Activated CD8-positive, alpha-beta T cell treated with anti-CD3 and anti-CD28 coated beads, Interleukin-2, amount 10 ng/mL, durations not matched to agents 7 days and 5 days (primary cell): Measurements from ENCODE around the gene SDHC. TPM values are rescaled to one million over a fixed set of nuclear protein-coding genes. Genes with fewer than 3 reads are reported as not detected.

Experiments used
- ATAC-seq: fragments of 150-1000 bp; cut with Tn5 transposase; one replicate; pipeline ENCODE4 v1.10.0; 2021; ENCODE audit warnings: moderate library complexity
- CTCF ChIA-PET: fragments of 350-600 bp; sonication (Branson Sonifier 250); formaldehyde crosslinking; loops from one replicate; lab custom pipeline; 2021; ENCODE audit warnings: antibody characterized with exemption; lab: Charles Lee
- POLR2A ChIA-PET: fragments of 350-600 bp; sonication (Branson Sonifier 250); formaldehyde crosslinking; loops from one replicate; lab custom pipeline; 2021; ENCODE audit warnings: antibody characterized with exemption; lab: Charles Lee
- DNase-seq: peaks from one replicate; pipeline ENCODE4 v3.0.0-alpha.2; 2020
- H3K27ac Mint-ChIP-seq: one replicate; pipeline ENCODE4 v1.8.0; 2021; ENCODE audit warnings: mild to moderate bottlenecking, mixed read lengths
- H3K27me3 Mint-ChIP-seq: one replicate; pipeline ENCODE4 v1.8.0; 2021; ENCODE audit warnings: low read depth, mixed read lengths
- H3K36me3 Mint-ChIP-seq: one replicate; pipeline ENCODE4 v1.8.0; 2021; ENCODE audit warnings: low read depth, mixed read lengths
- H3K4me1 Mint-ChIP-seq: one replicate; pipeline ENCODE4 v1.8.0; 2021; ENCODE audit warnings: low read depth, mixed read lengths
- H3K4me3 Mint-ChIP-seq: one replicate; pipeline ENCODE4 v1.8.0; 2021; ENCODE audit warnings: mild to moderate bottlenecking, mixed read lengths
- H3K9me3 Mint-ChIP-seq: one replicate; pipeline ENCODE4 v1.8.0; 2022; ENCODE audit warnings: mixed read lengths; ENCODE audit not compliant: insufficient read depth
- total RNA-seq, 2 experiments: library from RNA; stranded (reverse); gene quantifications; one replicate each; pipeline ENCODE4 v1.2.3, GENCODE V29; 2021

SDHC gene
- total RNA-seq, 2 experiments from 2014 or later: 151 to 163 TPM

- Mint-ChIP-seq H3K9me3 (no peaks in the 10 kb centered on the region), H3K4me1 (no peaks in the 10 kb centered on the region), H3K36me3 (no peaks in the 10 kb centered on the region), H3K4me3 (no peak overlapping the region), H3K27ac (no peak overlapping the region), H3K27me3 (no peaks in the 10 kb centered on the region)
- POLR2A ChIA-PET: interaction anchor here (0.7 kb wide), 1 partner anchor 54 kb away, joined by 4 read pairs; no protein-coding TSS in a partner anchor
- ATAC-seq: no peak
- CTCF ChIA-PET: interaction anchor here (0.7 to 3.9 kb wide), 45 partner anchors 8 to 231 kb away, joined by 3 to 33 read pairs (median 4); partner anchors contain the start of genes ADAMTS4, CFAP126, NIT1 and PFDN2
- no peak for DNase-seq
Measured at GRCh38 chr1:161290779-161291178, 23.4 kb upstream of the SDHC start.

- ATAC-seq (no peak), DNase-seq (no peak)
- Mint-ChIP-seq H3K27ac (no peak overlapping the region), H3K27me3 (no peaks in the 10 kb centered on the region), H3K4me3 (no peak overlapping the region), H3K36me3 (peaks cover 3% of the 10 kb centered on the region), H3K9me3 (no peaks in the 10 kb centered on the region), H3K4me1 (peaks cover 9% of the 10 kb centered on the region)
- ChIA-PET POLR2A (no interaction called here), CTCF (no interaction called here)
Measured at GRCh38 chr1:161297415-161297814, 16.8 kb upstream of the SDHC start.

- Mint-ChIP-seq H3K4me3 (no peak overlapping the region), H3K36me3 (peaks cover 3% of the 10 kb centered on the region), H3K27ac (no peak overlapping the region), H3K27me3 (no peaks in the 10 kb centered on the region), H3K9me3 (no peaks in the 10 kb centered on the region), H3K4me1 (peaks cover 9% of the 10 kb centered on the region)
- CTCF ChIA-PET: no interaction called here
- ATAC-seq (no peak), DNase-seq (no peak)
- POLR2A ChIA-PET: no interaction called here
Measured at GRCh38 chr1:161298116-161298515, 16.1 kb upstream of the SDHC start.

GRCh38 chr1:161299347-161299746 is 14.8 kb upstream of the SDHC start:
- Mint-ChIP-seq H3K9me3 (no peaks in the 10 kb centered on the region), H3K4me1 (peaks cover 18% of the 10 kb centered on the region), H3K36me3 (peaks cover 3% of the 10 kb centered on the region), H3K27ac (no peak overlapping the region), H3K27me3 (no peaks in the 10 kb centered on the region), H3K4me3 (no peak overlapping the region)
- no peak for ATAC-seq
- DNase-seq: no peak
- POLR2A ChIA-PET: no interaction called here
- CTCF ChIA-PET: no interaction called here

- Mint-ChIP-seq H3K9me3 (no peaks in the 10 kb centered on the region), H3K4me1 (peaks cover 27% of the 10 kb centered on the region), H3K27me3 (no peaks in the 10 kb centered on the region), H3K27ac (no peak overlapping the region), H3K36me3 (peaks cover 5% of the 10 kb centered on the region), H3K4me3 (no peak overlapping the region)
- ChIA-PET CTCF (no interaction called here), POLR2A (no interaction called here)
- no peak for DNase-seq
- ATAC-seq: no peak
Measured at GRCh38 chr1:161300478-161300877, 13.7 kb upstream of the SDHC start.

- Mint-ChIP-seq H3K4me3 (peak overlapping the region; percentile 91), H3K27me3 (peaks cover 5% of the 10 kb centered on the region), H3K27ac (peak overlapping the region; percentile 85), H3K9me3 (no peaks in the 10 kb centered on the region), H3K36me3 (peaks cover 8% of the 10 kb centered on the region), H3K4me1 (peaks cover 37% of the 10 kb centered on the region)
- DNase-seq: no peak
- ChIA-PET POLR2A (interaction anchor here (0.5 to 1.8 kb wide), 6 partner anchors 9 to 95 kb away, joined by 3 to 15 read pairs (median 3); partner anchors contain the start of genes SDHC and TOMM40L), CTCF (interaction anchor here (0.6 to 4.2 kb wide), 25 partner anchors 10 to 139 kb away, joined by 3 to 31 read pairs (median 4); partner anchors contain the start of genes APOA2, PPOX, SDHC and TOMM40L)
- ATAC-seq: peak; percentile 14
Measured at GRCh38 chr1:161304927-161305866, 9.0 kb upstream of the SDHC start.

GRCh38 chr1:161305867-161306519 is 8.2 kb upstream of the SDHC start:
- peaks cover 5% of the 10 kb centered on the region for H3K36me3 Mint-ChIP-seq
- peaks cover 37% of the 10 kb centered on the region for H3K4me1 Mint-ChIP-seq
- H3K27me3 Mint-ChIP-seq: peaks cover 7% of the 10 kb centered on the region
- ChIA-PET POLR2A (interaction anchor here (0.9 to 1.8 kb wide), 6 partner anchors 8 to 95 kb away, joined by 3 to 15 read pairs (median 3); partner anchors contain the start of genes CFAP126, SDHC and TOMM40L), CTCF (interaction anchor here (0.6 to 4.2 kb wide), 28 partner anchors 9 to 178 kb away, joined by 3 to 31 read pairs (median 4); partner anchors contain the start of genes APOA2, PPOX, SDHC and TOMM40L)
- peak overlapping the region; percentile 85 for H3K27ac Mint-ChIP-seq
- peak overlapping the region; percentile 91 for H3K4me3 Mint-ChIP-seq
- H3K9me3 Mint-ChIP-seq: no peaks in the 10 kb centered on the region
- DNase-seq (peak; percentile 91), ATAC-seq (peak; percentile 94)

GRCh38 chr1:161307230-161307768 is 6.9 kb upstream of the SDHC start:
- ATAC-seq: no peak
- peaks cover 5% of the 10 kb centered on the region for H3K36me3 Mint-ChIP-seq
- ChIA-PET CTCF (interaction anchor here (0.7 to 4.2 kb wide), 8 partner anchors 16 to 126 kb away, joined by 3 to 31 read pairs (median 4); partner anchors contain the start of gene TOMM40L), POLR2A (no interaction called here)
- peak overlapping the region; percentile 6 for H3K27ac Mint-ChIP-seq
- H3K4me1 Mint-ChIP-seq: peaks cover 37% of the 10 kb centered on the region
- H3K9me3 Mint-ChIP-seq: no peaks in the 10 kb centered on the region
- H3K4me3 Mint-ChIP-seq: no peak overlapping the region
- peak; percentile 27 for DNase-seq
- peaks cover 7% of the 10 kb centered on the region for H3K27me3 Mint-ChIP-seq

- no peak overlapping the region for H3K4me3 Mint-ChIP-seq
- ATAC-seq (no peak), DNase-seq (no peak)
- H3K36me3 Mint-ChIP-seq: peaks cover 5% of the 10 kb centered on the region
- H3K9me3 Mint-ChIP-seq: no peaks in the 10 kb centered on the region
- ChIA-PET CTCF (interaction anchor here (0.7 to 4.2 kb wide), 4 partner anchors 17 to 81 kb away, joined by 3 to 31 read pairs (median 4); partner anchors contain the start of gene TOMM40L), POLR2A (no interaction called here)
- H3K27ac Mint-ChIP-seq: no peak overlapping the region
- peaks cover 37% of the 10 kb centered on the region for H3K4me1 Mint-ChIP-seq
- peaks cover 7% of the 10 kb centered on the region for H3K27me3 Mint-ChIP-seq
Measured at GRCh38 chr1:161307892-161308638, 6.1 kb upstream of the SDHC start.

- Mint-ChIP-seq H3K27ac (no peak within 1 kb of the TSS), H3K4me3 (no peak within 1 kb of the TSS), H3K36me3 (peaks cover 4% of the 10 kb centered on the region), H3K4me1 (peaks cover 34% of the 10 kb centered on the region), H3K9me3 (no peaks in the 10 kb centered on the region), H3K27me3 (peaks cover 7% of the 10 kb centered on the region)
- DNase-seq (no peak), ATAC-seq (no peak)
- ChIA-PET CTCF (no interaction called here), POLR2A (no interaction called here)
Measured at GRCh38 chr1:161309868-161310267, 4.3 kb upstream of the SDHC start, which contains the start of gene MPZ. Gene MPZ, minus strand, starts transcription at chr1:161309968. Its CDS starts 63 bp downstream, at chr1:161309905.
